SHP77 treated with DMSO at 0.1 percent for 48 hours (cell line): ENCODE results near the gene SLC27A2.

Source experiments
- DNase-seq: peaks from one replicate; lab custom pipeline; 2025; lab: John Stamatoyannopoulos, UW

The SLC27A2 gene

GRCh38 chr15:50190723-50191122 is 8.7 kb downstream of the SLC27A2 start:
- DNase-seq, result no peak

- no peak for DNase-seq
Measured at GRCh38 chr15:50192164-50192563, 10.2 kb downstream of the SLC27A2 start.

DNA sequence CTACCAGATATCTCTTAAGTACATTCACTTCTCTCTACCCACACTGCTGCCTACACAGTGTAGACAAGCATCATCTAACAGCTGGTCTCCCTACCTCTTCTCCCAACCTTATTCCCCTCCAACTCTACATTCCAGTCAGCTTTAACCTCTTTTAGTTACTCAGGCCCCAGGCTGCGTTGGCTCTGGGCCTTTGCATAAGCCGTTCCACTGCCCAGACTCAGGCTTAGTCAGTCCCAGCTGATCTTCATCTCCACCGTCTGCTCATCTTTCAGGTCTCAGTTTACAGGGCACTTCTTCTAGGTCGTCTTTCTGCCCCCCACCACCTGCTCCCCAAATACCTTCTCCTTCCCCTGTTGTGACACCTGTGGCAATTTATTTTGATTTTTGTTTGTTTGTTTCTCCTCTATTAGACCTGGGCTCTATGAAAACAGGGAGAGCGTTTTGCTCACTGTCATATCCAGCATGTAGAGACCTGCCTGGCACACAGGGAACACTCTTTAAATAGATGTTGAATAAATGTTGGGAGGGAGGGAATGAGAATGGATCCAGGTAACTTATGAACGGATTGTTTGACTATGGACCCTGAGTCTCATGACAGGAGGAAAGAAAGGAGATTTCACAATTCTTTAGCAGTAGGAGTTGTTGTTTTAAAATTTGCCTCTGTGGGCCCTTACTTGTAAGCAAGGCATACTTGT is 11.1 kb downstream of the SLC27A2 start:
- no peak for DNase-seq

DNA sequence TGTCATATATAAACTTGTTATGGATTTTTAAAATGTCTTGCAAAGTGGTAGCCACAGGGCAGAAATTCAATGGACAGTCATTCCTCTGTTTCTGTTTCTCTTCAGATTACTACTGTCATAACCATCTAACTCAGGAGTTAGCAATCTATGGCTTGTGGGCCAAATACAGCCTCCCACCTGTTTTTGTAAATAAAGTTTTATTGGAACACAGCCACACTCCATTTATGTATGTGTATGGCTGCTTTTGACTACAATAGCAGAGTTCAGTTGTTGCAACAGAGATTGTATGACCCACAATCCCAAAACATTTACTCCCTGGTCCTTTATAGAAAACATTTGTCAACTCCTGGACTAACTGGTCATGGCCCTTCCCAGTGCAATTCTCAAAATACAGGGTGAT is 20.0 kb downstream of the SLC27A2 start:
- DNase-seq, result no peak

- no peak for DNase-seq
Measured at GRCh38 chr15:50206020-50206419, 24.0 kb downstream of the SLC27A2 start.

DNA sequence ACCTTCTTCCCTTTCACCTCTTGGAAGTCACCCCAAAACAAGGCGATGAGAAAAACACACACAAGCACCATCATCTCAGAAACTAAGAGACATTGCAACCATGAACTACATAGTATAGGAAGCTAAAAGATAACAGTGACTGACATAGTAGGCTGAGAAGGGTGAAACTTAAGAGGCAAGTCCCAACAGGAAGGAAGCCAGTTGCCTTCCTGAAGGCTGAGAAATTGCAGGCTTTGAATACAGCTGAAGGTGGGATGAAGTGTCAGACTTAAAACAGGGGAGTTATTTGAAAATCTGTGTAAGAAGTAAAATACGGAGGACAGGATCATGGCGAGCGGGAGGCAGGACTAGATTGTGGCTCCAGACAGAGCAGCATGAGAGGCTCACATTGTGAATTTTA is 27.8 kb downstream of the SLC27A2 start:
- DNase-seq, result no peak

- no peak for DNase-seq
Measured at GRCh38 chr15:50210462-50211157, 28.6 kb downstream of the SLC27A2 start.

DNA sequence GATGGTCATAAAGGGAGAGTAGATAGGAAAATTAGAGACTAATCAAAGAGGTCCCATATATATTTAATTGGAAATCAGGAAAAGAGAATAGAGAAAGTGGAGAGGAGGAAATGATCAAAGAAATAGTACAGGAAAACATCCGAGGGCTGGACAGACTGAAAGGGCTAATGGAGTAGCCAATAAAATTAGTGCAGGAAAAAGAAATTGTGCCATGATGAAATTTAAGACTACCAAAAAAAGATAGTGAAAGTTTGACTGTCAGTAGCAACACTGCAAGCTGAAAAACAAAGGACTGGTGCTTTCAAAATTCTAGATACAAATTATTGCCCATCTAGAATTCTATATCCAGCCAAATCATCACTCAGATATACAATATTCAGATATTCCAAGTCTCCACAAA is 36.3 kb downstream of the SLC27A2 start:
- no peak for DNase-seq

- no peak for DNase-seq
Measured at GRCh38 chr15:50218691-50219090, 36.7 kb downstream of the SLC27A2 start.

DNA sequence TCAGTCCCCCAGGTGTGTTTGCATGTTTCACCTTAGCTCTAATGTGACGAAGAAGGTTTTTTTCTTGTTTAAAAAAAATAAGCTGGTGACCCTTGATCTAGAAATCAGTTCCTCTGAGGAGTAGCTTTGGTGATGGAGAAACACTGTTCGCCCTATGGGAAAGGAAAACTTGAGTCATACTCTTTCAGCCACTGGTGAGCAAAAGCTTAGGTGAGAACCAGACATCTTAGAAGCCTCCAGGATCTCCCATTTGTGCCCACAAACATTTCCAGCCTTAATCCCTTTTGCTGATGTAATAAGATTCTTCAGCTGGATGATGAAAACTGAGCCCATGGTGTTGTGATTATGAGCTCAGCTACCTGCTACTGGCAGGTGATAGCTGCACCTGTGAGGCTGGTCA is 37.8 kb downstream of the SLC27A2 start:
- no peak for DNase-seq

DNA sequence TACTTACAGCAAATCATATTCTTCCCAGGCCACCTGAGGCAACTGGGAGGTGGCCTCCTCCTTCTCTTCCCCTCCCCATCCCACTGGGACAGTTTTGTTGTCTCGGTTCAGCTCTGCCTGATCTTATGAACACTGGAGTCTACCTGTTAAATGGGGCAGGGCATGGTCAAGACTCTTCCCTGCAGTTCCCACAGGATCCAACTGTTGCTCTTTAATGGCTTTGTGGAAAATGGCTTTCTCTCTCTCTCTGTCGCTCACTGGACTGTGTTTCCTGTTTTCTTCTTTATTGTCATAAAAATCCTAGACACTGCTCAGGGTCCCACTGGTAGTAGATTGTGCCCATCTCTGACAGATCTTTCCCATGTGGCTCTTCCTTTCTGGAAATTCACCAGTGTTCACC is 40.2 kb downstream of the SLC27A2 start:
- DNase-seq, result no peak

DNA sequence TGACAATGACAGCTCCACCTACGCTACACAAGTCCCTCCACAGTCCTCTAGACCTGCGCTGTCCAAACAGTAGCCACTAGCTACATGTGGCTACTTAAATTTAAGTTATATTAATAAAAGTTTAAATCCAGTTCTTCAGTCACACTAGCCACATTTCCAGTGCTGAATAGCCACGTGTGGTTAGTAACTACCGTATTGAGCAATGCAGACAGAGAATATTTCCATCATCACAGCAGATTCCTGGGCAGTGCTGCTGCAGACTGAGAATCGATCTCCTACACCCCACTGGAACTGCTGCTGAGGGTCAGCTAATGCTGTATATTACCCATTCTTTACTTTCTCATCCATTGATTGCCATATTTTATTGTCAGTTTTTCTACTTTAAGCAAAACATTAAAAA is 42.6 kb downstream of the SLC27A2 start:
- no peak for DNase-seq

DNA sequence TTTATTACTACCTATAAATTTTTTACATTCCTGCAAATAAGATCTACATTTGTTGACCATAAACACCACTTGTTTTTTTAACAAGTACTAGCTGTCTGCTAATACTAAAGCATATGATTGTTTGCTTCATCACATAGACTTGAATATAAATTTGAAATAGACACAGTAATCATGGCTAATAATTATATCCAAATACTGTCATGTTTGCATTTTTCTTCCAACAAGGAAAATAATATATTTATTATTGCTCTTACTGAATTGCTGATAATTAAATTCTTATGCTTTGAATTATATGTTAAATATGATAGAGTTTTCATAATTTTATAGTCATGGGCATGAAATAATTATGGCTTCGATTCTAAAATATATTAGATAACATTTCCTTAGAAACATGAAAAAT is 43.1 kb downstream of the SLC27A2 start:
- DNase-seq, result no peak

- DNase-seq, result no peak
Measured at GRCh38 chr15:50225938-50226337, 43.9 kb downstream of the SLC27A2 start.

DNA sequence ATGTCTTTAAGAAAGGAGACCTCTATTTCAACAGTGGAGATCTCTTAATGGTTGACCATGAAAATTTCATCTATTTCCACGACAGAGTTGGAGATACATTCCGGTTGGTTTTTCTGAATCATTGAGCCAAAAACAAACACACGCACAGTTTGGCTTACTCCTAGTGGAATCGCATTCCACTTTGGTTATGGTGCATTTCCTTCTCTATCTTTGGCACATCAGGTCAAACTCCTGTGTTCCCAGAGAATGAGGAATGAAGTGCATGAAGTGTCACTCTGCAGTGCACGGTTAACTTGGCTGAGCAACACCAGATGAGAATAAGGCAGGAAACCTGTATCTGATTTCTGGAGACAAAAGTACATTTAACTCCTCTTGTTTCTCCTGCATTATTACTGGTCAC is 45.1 kb downstream of the SLC27A2 start:
- DNase-seq, result no peak

DNA sequence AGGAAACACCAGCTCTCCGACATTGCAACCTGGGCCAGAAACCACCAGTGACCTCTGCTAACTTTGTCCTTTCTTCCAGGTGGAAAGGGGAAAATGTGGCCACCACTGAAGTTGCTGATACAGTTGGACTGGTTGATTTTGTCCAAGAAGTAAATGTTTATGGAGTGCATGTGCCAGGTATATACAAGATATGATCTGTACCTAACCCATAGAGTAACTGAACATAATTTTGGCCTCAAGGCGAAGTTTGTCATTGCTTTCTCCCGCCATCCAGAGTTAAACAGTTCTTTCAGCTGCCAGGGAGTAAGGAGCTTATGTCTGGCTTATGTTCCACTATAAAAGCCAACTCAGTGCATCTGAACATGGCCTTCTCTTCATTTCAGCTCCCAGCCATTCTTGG is 46.9 kb downstream of the SLC27A2 start:
- DNase-seq, result no peak

- no peak for DNase-seq
Measured at GRCh38 chr15:50229336-50229735, 47.3 kb downstream of the SLC27A2 start.

GRCh38 chr15:50231761-50232160 is 49.8 kb downstream of the SLC27A2 start:
- no peak for DNase-seq

- DNase-seq, result no peak
Measured at GRCh38 chr15:50232791-50233190, 50.8 kb downstream of the SLC27A2 start.

GRCh38 chr15:50233192-50233736 is 51.3 kb downstream of the SLC27A2 start:
- no peak for DNase-seq

- DNase-seq, result no peak
Measured at GRCh38 chr15:50234764-50235163, 52.8 kb downstream of the SLC27A2 start.

- DNase-seq, result no peak
Measured at GRCh38 chr15:50235794-50236193, 53.8 kb downstream of the SLC27A2 start.

DNA sequence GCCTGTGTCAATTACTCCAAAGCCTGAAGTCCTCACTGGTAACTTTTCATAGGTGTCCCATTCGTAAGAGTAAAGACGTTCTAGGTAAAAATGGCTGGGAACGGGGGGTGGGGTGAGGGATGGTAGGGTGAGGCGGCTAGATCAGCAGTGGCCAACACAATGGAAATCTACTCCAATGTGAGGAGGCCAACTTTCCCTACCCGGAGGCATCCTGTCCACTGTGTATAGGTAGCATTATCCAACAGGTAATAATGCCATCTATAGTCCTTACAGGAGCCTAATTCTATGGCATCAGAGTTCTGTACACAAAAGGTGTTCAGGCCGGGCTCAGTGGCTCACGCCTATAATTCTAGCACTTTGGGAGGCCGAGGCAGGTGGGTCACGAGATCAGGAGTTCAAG is 54.4 kb downstream of the SLC27A2 start:
- no peak for DNase-seq

DNA sequence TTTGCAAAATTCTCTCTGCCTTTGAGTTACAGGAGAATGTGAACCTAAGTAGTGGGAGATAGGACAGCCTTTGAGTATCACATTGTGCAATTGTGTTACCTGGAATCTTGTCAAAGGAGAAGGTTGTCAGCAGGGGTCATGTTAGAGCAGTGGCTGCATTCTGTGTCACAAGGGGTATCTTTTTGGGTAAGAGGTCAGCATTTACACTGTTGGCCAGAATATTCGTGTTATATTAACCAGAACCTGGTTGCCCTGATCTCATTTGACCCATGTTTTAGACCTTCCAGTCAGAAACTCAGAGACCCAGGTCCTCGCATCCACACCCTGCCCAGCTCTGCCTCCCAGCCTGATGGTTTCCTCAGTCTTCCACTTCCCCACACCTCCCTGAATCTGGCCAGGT is 56.3 kb downstream of the SLC27A2 start:
- no peak for DNase-seq
